KOPT-K1 (cell line): ENCODE results near the gene TMC2.

ENCODE experiments used
- H3K27ac ChIP-seq: fragments of 200-600 bp; sonication (generic); 2 replicates; pipeline ENCODE4 v1.5.1; 2016; ENCODE audit warnings: antibody characterized with exemption, mild to moderate bottlenecking, low read depth, low read length; ENCODE audit not compliant: poor library complexity, severe bottlenecking
- H3K36me3 ChIP-seq: fragments of 200-600 bp; sonication (generic); 2 replicates; pipeline ENCODE4 v1.5.1; 2017; ENCODE audit warnings: antibody characterized with exemption, mild to moderate bottlenecking, low read length, moderate library complexity; ENCODE audit not compliant: insufficient read depth
- H3K9me3 ChIP-seq: fragments of 200-600 bp; sonication (generic); 2 replicates; pipeline ENCODE4 v1.5.1; 2017; ENCODE audit warnings: antibody characterized with exemption, low read length, mild to moderate bottlenecking; ENCODE audit not compliant: insufficient read depth, poor library complexity, severe bottlenecking

TMC2 gene

DNA sequence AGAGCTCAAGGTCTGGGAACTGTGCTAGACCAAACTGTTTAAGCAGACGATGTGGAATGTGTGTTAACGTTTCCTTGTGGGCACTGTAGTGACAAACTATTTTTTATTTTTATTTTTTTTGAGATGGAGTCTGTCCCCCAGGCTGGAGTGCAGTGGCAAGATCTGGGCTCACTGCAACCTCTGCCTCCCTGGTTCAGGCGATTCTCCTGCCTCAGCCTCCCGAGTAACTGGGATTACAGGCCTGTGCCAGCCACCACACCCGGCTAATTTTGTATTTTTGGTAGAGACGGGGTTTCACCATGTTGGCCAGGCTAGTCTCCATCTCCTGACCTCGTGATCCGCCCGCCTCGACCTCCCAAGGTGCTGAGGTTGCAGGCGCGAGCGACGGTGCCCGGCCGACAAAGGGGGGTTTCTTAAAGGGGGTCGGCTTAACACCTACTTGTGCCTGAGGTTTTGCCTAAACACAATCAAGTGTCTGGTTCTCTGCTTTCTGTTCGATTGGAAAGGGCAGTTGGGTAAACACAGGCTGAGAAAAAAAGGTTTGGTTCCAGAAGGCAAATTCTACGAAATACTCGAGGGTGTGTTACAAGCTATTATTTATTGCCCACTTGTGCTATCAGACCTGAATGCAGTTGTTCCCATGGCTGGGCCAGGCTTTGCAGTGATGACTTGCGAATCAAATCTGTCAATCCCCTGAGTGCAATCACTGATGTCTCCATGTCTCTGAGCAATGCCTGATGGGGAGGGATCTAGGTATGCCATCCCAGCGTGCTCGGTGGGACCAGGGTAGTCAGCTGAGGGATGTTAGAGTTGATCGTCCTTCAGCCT lies 117.4 kb downstream of the TMC2 start:
- no peaks in the 10 kb centered on the region for H3K9me3 ChIP-seq
- peak overlapping the region; percentile 92 for H3K27ac ChIP-seq
- peaks cover 60% of the 10 kb centered on the region for H3K36me3 ChIP-seq

DNA sequence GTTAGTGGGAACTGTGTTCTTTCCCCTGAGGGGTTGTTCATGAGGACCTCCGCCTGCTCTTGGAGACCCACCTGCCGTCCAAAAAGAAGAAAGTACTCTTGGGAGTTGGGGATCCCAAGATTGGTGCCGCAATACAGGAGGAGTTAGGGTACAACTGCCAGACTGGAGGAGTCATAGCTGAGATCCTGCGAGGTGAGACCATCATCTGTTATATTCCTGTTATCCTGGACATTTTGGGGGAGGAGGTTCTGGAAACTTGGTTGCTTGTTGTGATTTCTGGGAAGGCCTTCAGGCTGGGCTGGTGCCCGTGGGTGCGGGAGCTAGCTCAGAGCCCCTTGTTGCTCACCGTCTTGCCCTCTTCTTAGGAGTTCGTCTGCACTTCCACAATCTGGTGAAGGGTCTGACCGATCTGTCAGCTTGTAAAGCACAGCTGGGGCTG lies 118.0 kb downstream of the TMC2 start:
- Histone ChIP-seq H3K36me3 (peaks cover 67% of the 10 kb centered on the region), H3K27ac (peak overlapping the region; percentile 92), H3K9me3 (no peaks in the 10 kb centered on the region)

DNA sequence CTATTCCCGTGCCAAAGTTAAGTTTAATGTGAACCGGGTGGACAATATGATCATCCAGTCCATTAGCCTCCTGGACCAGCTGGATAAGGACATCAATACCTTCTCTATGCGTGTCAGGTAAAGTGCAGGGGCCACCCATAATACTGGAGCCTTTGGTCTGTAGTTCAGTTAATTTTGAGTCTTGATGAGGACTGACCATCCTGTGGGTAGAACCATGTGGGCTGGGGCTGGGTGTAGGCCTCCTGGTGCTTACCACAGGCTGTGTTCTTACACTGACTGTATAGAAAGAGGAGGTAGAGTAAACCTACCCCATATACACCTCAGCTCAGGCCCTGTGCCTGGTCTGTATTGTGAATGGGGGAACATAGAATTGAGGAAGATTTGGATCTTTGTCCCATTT lies 118.5 kb downstream of the TMC2 start:
- no peaks in the 10 kb centered on the region for H3K9me3 ChIP-seq
- H3K36me3 ChIP-seq: peaks cover 71% of the 10 kb centered on the region
- no peak overlapping the region for H3K27ac ChIP-seq

DNA sequence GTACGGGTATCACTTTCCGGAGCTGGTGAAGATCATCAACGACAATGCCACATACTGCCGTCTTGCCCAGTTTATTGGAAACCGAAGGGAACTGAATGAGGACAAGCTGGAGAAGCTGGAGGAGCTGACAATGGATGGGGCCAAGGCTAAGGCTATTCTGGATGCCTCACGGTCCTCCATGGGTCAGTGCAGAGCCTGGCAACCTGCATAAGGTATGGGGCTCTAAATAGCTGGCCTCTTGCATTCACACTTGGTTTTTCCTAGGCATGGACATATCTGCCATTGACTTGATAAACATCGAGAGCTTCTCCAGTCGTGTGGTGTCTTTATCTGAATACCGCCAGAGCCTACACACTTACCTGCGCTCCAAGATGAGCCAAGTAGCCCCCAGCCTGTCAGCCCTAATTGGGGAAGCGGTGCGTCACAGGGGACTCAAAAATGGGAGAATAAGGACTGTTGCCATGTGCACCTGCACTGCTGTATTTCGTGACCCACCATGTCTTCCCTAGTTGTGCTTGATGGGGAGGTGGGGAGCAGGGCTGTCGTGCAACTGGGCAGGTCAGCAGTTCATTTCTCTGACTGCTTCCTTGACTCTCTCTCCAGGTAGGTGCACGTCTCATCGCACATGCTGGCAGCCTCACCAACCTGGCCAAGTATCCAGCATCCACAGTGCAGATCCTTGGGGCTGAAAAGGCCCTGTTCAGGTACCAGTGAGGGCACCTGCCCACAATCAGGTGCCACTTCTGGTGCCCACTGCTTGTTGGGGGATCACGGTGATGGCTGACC lies 119.2 kb downstream of the TMC2 start:
- Histone ChIP-seq H3K27ac (no peak overlapping the region), H3K9me3 (no peaks in the 10 kb centered on the region), H3K36me3 (peaks cover 78% of the 10 kb centered on the region)

DNA sequence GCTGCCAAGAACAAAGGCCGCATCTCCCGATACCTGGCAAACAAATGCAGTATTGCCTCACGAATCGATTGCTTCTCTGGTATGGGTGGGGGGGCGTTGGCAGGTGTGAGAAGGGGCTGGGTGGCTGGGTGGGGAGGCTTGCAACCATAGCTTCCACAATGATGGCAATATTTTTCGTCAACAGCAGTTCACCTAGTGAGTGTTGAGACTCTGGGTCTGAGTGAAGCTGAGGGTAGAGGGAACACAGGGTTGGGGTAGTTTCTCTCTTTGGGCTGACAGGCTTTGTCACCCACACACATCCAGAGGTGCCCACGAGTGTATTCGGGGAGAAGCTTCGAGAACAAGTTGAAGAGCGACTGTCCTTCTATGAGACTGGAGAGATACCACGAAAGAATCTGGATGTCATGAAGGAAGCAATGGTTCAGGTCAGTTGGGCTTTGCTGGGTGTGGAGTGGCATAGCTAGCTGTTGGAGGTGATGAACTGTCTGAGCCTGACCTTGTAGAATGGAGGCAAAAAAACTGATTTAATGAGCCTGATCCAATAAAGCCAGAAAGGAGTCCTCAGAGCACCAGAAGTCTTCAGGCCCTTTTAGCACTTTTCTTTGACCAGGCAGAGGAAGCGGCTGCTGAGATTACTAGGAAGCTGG lies 120.2 kb downstream of the TMC2 start:
- Histone ChIP-seq H3K27ac (no peak overlapping the region), H3K9me3 (no peaks in the 10 kb centered on the region), H3K36me3 (peaks cover 88% of the 10 kb centered on the region)

DNA sequence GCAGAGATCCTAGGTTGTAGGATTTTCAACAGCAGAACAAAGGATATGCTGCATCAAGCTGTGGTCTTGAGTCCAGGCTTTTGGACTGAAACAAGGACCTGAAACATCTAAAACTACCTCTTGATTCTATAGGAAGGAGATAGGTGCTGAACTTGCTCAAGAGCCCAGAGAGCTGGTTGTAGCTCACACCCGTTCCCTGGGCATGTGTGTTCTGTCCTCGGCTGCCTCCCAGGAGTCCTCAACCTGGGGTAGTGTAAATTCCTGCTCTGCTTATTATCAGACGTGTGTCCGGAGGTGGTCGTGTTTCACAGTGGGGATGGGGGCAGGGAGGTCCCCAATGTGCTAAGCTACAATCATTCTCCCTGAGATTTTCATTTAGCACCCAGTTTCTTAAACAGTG lies 120.9 kb downstream of the TMC2 start:
- peaks cover 95% of the 10 kb centered on the region for H3K36me3 ChIP-seq
- H3K9me3 ChIP-seq: no peaks in the 10 kb centered on the region
- no peak overlapping the region for H3K27ac ChIP-seq

DNA sequence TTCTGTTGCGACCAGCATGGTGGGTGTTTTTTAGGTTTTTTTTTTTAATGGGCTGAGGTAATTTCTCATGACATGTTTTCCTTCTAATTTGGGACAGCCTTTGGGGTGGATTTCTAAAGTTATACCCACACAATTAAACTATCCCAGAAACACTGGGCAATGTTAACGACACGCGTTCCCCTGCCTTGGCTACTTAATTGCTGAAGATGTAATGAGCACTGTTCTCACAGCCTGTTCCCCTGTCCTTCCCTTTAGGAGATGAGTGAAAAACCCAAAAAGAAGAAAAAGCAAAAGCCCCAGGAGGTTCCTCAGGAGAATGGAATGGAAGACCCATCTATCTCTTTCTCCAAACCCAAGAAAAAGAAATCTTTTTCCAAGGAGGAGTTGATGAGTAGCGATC lies 121.3 kb downstream of the TMC2 start:
- Histone ChIP-seq H3K9me3 (no peaks in the 10 kb centered on the region), H3K27ac (no peak overlapping the region), H3K36me3 (peaks cover 99% of the 10 kb centered on the region)

DNA sequence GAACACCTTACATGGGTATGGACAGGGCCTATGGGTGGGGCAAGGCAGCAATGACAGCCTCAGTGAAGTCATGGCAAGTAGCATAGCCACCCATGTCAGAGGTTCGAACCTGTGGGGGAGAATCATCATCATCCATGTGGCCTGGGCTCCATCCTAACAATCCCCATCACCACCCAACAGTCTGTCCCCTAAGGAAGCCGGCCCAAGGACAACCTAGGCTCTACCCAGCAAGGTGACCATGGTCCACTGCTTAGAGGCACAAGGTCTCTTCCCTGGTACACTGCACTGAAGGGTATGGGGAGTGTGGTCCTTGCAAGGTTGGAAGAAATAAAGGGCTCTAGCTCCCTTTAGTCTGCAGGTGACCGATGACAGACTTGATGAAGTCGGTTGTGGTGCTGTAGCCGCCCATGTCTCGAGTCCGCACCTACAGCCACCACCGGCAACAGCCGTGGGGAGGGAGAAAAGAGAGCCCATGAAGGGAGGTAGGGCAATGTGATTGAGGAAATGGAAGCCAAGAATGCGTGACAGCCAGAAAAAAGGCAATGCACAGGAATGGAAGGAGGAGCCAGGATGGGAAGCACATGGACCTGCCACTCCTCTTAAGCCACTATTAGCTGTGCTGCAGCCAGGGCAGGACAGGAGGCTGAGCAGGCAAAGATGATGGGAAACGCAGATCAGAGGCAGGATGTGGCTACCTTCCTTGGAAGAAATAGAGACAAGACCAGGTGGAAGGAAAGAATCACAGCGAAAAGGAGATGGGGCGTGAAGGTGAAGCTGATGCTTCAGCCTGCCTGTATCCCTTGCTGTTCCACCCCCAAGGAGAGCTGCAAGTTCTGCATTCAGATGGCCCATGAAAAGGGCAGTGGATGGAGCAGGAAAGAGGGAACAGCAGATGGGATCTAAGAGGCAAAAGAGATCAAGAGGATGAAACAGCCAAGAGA lies 122.3 kb downstream of the TMC2 start:
- Histone ChIP-seq H3K36me3 (peaks cover 93% of the 10 kb centered on the region), H3K9me3 (no peaks in the 10 kb centered on the region), H3K27ac (no peak overlapping the region)

DNA sequence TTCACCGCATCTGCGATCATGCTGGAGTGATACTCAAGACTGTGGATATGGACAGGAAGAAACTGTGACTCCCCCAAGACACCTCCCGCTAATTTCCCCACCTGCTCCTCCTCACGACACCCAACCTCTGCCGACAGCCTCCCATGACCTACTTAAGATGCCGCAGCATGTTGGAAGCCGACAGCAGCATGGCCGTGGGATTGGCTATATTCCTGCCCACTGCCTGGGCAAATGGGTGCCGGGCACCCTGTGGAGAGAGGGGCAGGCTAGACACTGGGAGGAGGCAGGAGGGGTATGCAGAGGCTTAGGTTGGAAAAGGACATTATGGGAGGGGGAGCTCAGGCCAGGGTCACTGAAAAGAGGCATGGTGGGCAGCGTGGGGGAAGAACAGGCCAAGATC lies 123.2 kb downstream of the TMC2 start:
- Histone ChIP-seq H3K9me3 (no peaks in the 10 kb centered on the region), H3K27ac (no peak overlapping the region), H3K36me3 (peaks cover 84% of the 10 kb centered on the region)

DNA sequence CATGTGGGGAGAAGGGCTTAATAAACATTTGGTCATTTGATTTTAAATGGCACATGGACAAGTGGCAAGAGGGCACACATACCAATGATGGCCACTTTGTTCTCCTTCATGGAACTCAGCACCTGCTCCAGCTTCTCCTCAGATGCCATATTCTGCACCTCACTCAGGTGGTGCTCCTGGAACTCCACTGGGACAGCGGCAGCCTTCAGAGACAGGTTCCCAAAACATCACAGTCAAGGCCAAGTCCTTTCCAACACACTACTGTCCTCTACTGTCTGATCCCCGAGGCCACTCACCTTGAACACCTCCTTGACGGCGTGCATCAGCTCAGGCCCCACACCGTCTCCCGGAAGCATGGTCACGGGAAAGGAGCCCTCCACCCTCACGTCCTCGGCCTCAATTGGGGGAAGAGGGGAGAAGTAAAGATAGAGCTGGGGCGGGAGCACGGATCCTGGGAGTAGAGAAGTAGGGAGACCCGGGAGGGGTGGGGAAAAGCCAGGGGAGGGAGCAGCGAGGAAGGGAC lies 127.1 kb downstream of the TMC2 start:
- Histone ChIP-seq H3K9me3 (no peaks in the 10 kb centered on the region), H3K27ac (peak overlapping the region; percentile 62), H3K36me3 (peaks cover 46% of the 10 kb centered on the region)

DNA sequence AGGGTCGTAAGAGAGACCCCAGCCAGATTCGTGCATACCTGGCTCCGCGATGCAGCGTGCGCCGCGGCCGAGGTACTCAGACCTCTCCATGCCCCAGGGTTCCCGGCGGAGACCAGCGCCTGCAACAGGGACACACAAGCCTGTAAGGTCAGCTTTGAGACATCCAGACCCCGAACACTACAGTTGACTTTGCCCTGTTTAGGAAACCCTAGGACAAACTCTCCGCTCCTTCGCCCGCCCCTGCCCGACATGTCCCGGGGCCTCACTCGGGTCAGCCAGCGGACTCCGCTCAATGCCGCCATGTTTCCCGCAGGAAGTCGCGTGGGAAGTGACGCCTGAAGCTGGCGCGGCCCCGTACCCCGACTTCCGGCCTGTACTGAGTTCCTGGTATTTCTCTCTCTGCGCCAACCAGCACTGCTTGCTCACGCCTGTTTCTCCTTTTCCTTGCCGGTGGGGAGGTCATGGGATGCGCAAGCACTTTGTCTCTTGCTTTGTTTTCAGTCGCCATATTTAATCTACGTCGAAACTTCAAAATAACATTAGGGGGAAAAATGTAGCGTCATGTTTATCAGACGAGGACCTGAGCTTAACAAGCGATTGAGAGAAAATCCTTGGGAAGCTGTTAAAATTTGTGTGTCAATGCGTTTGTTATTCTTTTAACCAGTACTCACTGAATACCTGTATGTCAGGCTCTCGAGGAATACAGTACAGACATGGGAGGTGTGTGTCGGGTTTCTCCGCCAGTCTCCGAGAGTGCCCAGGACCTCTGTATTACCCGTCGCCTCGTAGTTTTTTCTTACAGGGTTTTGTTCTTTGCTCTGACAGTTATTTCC lies 127.7 kb downstream of the TMC2 start, which contains the start of gene IDH3B:
Gene IDH3B, minus strand, starts transcription at position 330 of the 833 bp plus-strand sequence. Its CDS starts 28 bp downstream, at position 302.
- H3K27ac ChIP-seq: peak within 1 kb of the TSS; percentile 62
- no peaks in the 10 kb centered on the region for H3K9me3 ChIP-seq

DNA sequence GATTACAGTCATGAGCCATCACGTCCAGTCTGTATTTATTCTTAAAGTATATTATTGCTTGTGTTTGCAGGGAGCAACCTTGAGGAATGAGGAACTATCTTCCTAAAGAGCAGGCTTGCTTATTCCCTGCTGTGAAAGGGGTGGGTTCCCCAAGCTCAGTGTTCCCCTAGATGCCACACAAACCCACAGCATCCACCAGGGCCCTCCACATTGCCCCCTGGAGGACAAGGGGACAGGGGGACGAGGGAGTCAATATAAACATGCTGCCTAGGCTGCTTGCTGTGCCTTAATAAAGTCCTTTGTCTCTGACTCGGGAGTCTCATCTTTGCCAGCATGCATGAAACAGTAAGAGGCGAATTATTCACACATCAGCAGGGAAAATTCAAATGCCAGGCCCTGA lies 135.6 kb downstream of the TMC2 start:
- no peaks in the 10 kb centered on the region for H3K9me3 ChIP-seq
- H3K36me3 ChIP-seq: no peaks in the 10 kb centered on the region
- no peak overlapping the region for H3K27ac ChIP-seq

More for the DNA sequence above, 127.7 kb downstream of the TMC2 start, which contains the start of gene IDH3B:
- peaks cover 39% of the 10 kb centered on the region for H3K36me3 ChIP-seq

DNA sequence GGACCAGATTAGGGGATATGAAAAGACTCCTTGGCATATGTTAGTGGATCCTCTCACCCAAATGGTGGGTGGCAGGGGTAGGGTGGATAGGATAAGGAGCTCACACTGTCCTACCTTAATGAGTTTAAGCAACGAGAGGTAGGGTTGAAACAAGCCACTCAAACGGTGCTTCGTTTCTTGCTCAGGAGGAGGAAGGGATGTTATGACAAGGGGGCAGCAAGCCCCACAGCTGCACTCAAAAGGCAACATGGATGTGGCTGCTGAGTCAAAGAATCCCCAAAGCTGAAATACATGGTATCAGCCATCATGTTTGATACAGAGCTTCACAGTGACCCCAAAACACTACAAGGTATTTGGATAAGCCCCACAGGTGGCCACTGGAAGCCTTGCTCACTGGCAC lies 136.1 kb downstream of the TMC2 start:
- no peaks in the 10 kb centered on the region for H3K9me3 ChIP-seq

More for the DNA sequence above, 136.1 kb downstream of the TMC2 start:
- no peak overlapping the region for H3K27ac ChIP-seq
- no peaks in the 10 kb centered on the region for H3K36me3 ChIP-seq
